A549 (cell line): ENCODE measurements around the gene TMEM179. TPM values are rescaled to one million over a fixed set of nuclear protein-coding genes. Genes with fewer than 3 reads are reported as not detected.

Source experiments
- ATAC-seq, 2 experiments: fragments of 200-7000 bp in 1 of 2; fragments of >200 bp in 1 of 2; cut with Nextera tagmentation in 1 of 2; cut with Tn5 transposase in 1 of 2; 3 replicates each; pipeline versions ENCODE4 v1.8.0 to v1.9.1; 2018 to 2020; ENCODE audit warnings: mild to moderate bottlenecking in 1 of 2, moderate library complexity in 1 of 2
- CTCF ChIA-PET: fragments of 300-600 bp; sonication (Branson Sonifier 250); formaldehyde crosslinking; extraction: SDS; loops from one replicate; lab custom pipeline; 2021; ENCODE audit warnings: antibody characterized with exemption, inconsistent platforms; lab: Yijun Ruan, JAX
- POLR2A ChIA-PET: fragments of 350-600 bp; formaldehyde crosslinking; extraction: SDS; loops from one replicate; lab custom pipeline; 2021; ENCODE audit warnings: antibody characterized with exemption, inconsistent platforms; lab: Yijun Ruan, JAX
- DNase-seq, 2 experiments: peaks; one replicate each; pipeline versions ENCODE4 v3.0.0 to v3.0.0-alpha.2; 2011 to 2016; ENCODE audit warnings: low read depth in 1 of 2, low spot score in 1 of 2
- FAIRE-seq: peaks from 2 replicates; lab custom pipeline; 2011; peaks lifted over from hg19 to GRCh38; lab: Jason Lieb, UNC
- H3K27ac ChIP-seq, 2 experiments: fragments of >200 bp; sonication (Bioruptor Twin); formaldehyde crosslinking; 3 replicates each; pipeline ENCODE4 v1.5.1; 2016 to 2017
- H3K4me1 ChIP-seq: fragments of >200 bp; sonication (Bioruptor Twin); formaldehyde crosslinking; 3 replicates; pipeline ENCODE4 v1.6.1; 2016
- H3K4me2 ChIP-seq: fragments of >200 bp; sonication (Bioruptor Twin); formaldehyde crosslinking; 3 replicates; pipeline ENCODE4 v1.6.1; 2016
- H3K4me3 ChIP-seq: fragments of >200 bp; sonication (Bioruptor Twin); formaldehyde crosslinking; 3 replicates; pipeline ENCODE4 v1.5.1; 2016
- H3K9me3 ChIP-seq: fragments of >200 bp; sonication (Bioruptor Twin); formaldehyde crosslinking; 3 replicates; pipeline ENCODE4 v1.6.1; 2016
- CBX2 ChIP-seq: fragments of 200-600 bp; sonication (generic); IDR thresholded peaks from 2 replicates; pipeline ENCODE4 v1.6.1; 2016; ENCODE audit warnings: low read depth, mild to moderate bottlenecking, borderline replicate concordance
- E2F6 ChIP-seq: IDR thresholded peaks from 2 replicates; pipeline ENCODE4 v1.6.1; 2012; ENCODE audit warnings: low read depth, borderline replicate concordance
- FOSB ChIP-seq: fragments of 250-450 bp; sonication (Bioruptor Pico); IDR thresholded peaks from 2 replicates; pipeline ENCODE4 v1.5.0; 2020; ENCODE audit warnings: mild to moderate bottlenecking, moderate library complexity
- FOXS1 ChIP-seq: fragments of 250-450 bp; sonication (Bioruptor Pico); IDR thresholded peaks from 2 replicates; pipeline ENCODE4 v1.5.0; 2020; ENCODE audit warnings: mild to moderate bottlenecking, moderate library complexity
- GATA3 ChIP-seq: IDR thresholded peaks from 2 replicates; pipeline ENCODE4 v1.6.1; 2012; ENCODE audit warnings: borderline replicate concordance
- HOXA7 ChIP-seq: fragments of 250-450 bp; sonication (Bioruptor Pico); IDR thresholded peaks from 2 replicates; pipeline ENCODE4 v1.5.0; 2020; ENCODE audit warnings: mild to moderate bottlenecking, moderate library complexity
- HOXB13 ChIP-seq: fragments of 250-450 bp; sonication (Bioruptor Pico); IDR thresholded peaks from 2 replicates; pipeline ENCODE4 v1.5.0; 2020; ENCODE audit warnings: low read depth, mild to moderate bottlenecking, moderate library complexity
- JUNB ChIP-seq: fragments of >200 bp; sonication (Bioruptor Twin); formaldehyde crosslinking; IDR thresholded peaks from 2 replicates; pipeline ENCODE4 v1.6.1; 2016
- KDM1A ChIP-seq: fragments of 200-600 bp; sonication (generic); IDR thresholded peaks from 2 replicates; pipeline ENCODE4 v1.6.1; 2016; ENCODE audit warnings: low read depth, mild to moderate bottlenecking
- MAFK ChIP-seq: fragments of 450-650 bp; IDR thresholded peaks from 2 replicates; pipeline ENCODE4 v1.6.1; 2014; ENCODE audit not compliant: partially characterized antibody
- NFE2L2 ChIP-seq: fragments of 150-350 bp; conservative IDR thresholded peaks from 2 replicates; pipeline ENCODE4 v1.6.1; 2014; ENCODE audit warnings: low read length
- NR3C1 ChIP-seq: fragments of >200 bp; sonication (Bioruptor Twin); formaldehyde crosslinking; IDR thresholded peaks from 3 replicates; pipeline ENCODE4 v1.6.1; 2017
- PHF8 ChIP-seq: fragments of 200-600 bp; sonication (generic); IDR thresholded peaks from 2 replicates; pipeline ENCODE4 v1.6.1; 2016; ENCODE audit warnings: low read depth, mild to moderate bottlenecking, antibody characterized with exemption, moderate library complexity, borderline replicate concordance
- TFCP2L1 ChIP-seq: fragments of 250-450 bp; sonication (Bioruptor Pico); IDR thresholded peaks from 2 replicates; pipeline ENCODE4 v1.5.0; 2021; ENCODE audit warnings: mild to moderate bottlenecking
- ZC3H11A ChIP-seq: fragments of 450-650 bp; IDR thresholded peaks from 2 replicates; pipeline ENCODE4 v1.6.1; 2014; ENCODE audit warnings: antibody characterized with exemption, mild to moderate bottlenecking
- WGBS: methylation state at CpG from one replicate; pipeline ENCODE4 v1.1.6; 2017; ENCODE audit errors: missing lambda C conversion rate; 5-methylcytosine and 5-hydroxymethylcytosine counted together
- polyA plus RNA-seq, 4 experiments: library from polyadenylated mRNA; depleted of rRNA in 3 of 4; stranded (reverse); fragments of >200 nt; fragmentation: RNase III in 1 of 4; extraction: RNeasy Plus Mini Kit Qiagen cat#74134 plus additional on column Dnase treatment in 1 of 4; gene quantifications; 2 replicates in 3 of 4; 3 replicates in 1 of 4; pipeline ENCODE4 v1.2.3, GENCODE V29; 2011 to 2017
- TF ChIP-seq, protein P1 (sequence below): fragments of >200 bp; sonication (Bioruptor Twin); formaldehyde crosslinking; IDR thresholded peaks from 3 replicates; pipeline ENCODE4 v1.5.1; 2016

The TMEM179 gene
- polyA plus RNA-seq, 2 of the 4 experiments (the other 2 are of a cell fraction) = 0.63 TPM; not detected in 1

- ChIA-PET POLR2A (no interaction called here), CTCF (interaction anchor here (1.1 kb wide), 1 partner anchor 17 kb away, joined by 3 read pairs; no protein-coding TSS in a partner anchor)
- TF ChIP-seq TFCP2L1 (CRISPR knock-in tag) (no peak), NR3C1 (no peak), JUNB (no peak), KDM1A (no peak)
- Histone ChIP-seq H3K4me3 (no peak overlapping the region), H3K27ac (no peak overlapping the region), H3K9me3 (no peaks in the 10 kb centered on the region), H3K4me2 (no peak overlapping the region), H3K4me1 (no peaks in the 10 kb centered on the region)
- FAIRE-seq (no peak), ATAC-seq (peak in 1 of 2 experiments; percentile 20; a peak in 2 of 6 replicates), DNase-seq (no peak)
- 35% methylated on average over 20 of the region's 28 CpGs for WGBS
These were observed 6.3 kb downstream of the TMEM179 start for GRCh38 chr14:104598039-104598909.

DNA sequence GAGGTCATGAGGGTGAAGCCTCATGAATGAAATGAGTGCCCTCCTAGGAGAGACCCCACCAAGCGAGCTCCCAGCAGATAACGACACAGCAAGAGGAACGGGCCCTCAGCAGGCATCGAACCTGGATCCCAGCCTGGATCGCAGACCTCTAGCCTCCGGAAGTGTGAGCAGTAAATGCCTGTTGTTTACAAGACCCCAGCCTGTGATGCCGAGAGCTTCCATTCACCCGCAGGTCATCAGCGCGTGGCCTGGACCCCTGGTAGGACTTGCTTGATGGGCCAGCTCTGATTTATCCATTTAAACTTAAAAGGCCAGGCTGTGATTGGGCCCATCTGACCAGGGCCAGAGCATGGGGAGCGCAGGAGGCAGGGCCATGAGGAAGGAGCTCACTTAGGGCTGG lies 7.0 kb downstream of the TMEM179 start:
- TF ChIP-seq FOXS1 (CRISPR knock-in tag) (no peak), NFE2L2 (no peak), CBX2 (no peak), HOXB13 (CRISPR knock-in tag) (no peak), MAFK (no peak), HOXA7 (CRISPR knock-in tag) (no peak), ZC3H11A (no peak), FOSB (CRISPR knock-in tag) (no peak), GATA3 (no peak), JUNB (no peak)
- TF ChIP-seq, protein P1, sequence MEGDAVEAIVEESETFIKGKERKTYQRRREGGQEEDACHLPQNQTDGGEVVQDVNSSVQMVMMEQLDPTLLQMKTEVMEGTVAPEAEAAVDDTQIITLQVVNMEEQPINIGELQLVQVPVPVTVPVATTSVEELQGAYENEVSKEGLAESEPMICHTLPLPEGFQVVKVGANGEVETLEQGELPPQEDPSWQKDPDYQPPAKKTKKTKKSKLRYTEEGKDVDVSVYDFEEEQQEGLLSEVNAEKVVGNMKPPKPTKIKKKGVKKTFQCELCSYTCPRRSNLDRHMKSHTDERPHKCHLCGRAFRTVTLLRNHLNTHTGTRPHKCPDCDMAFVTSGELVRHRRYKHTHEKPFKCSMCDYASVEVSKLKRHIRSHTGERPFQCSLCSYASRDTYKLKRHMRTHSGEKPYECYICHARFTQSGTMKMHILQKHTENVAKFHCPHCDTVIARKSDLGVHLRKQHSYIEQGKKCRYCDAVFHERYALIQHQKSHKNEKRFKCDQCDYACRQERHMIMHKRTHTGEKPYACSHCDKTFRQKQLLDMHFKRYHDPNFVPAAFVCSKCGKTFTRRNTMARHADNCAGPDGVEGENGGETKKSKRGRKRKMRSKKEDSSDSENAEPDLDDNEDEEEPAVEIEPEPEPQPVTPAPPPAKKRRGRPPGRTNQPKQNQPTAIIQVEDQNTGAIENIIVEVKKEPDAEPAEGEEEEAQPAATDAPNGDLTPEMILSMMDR = no peak
- TF ChIP-seq, all 56 proteins: peak for 0

GRCh38 chr14:104596927-104597351 lies 7.6 kb downstream of the TMEM179 start:
- ChIA-PET CTCF (no interaction called here), POLR2A (no interaction called here)
- DNase-seq = no peak
- no peak for FAIRE-seq
- H3K4me3 ChIP-seq = no peak overlapping the region
- no peaks in the 10 kb centered on the region for H3K9me3 ChIP-seq
- 50% methylated on average over 11 of the region's 21 CpGs for WGBS
- TF ChIP-seq JUNB = no peak
- TF ChIP-seq E2F6 = no peak
- no peak overlapping the region for H3K4me2 ChIP-seq
- H3K4me1 ChIP-seq = no peaks in the 10 kb centered on the region
- ATAC-seq = no peak
- no peak overlapping the region for H3K27ac ChIP-seq

More for the DNA sequence above, 7.0 kb downstream of the TMEM179 start:
- no peak for FAIRE-seq
- H3K4me2 ChIP-seq = no peak overlapping the region
- CTCF ChIA-PET = interaction anchor here (1.1 kb wide), 1 partner anchor 17 kb away, joined by 3 read pairs; no protein-coding TSS in a partner anchor
- 79% methylated on average over 11 of the region's 11 CpGs for WGBS
- H3K27ac ChIP-seq = no peak overlapping the region
- no peaks in the 10 kb centered on the region for H3K4me1 ChIP-seq
- H3K9me3 ChIP-seq = no peaks in the 10 kb centered on the region
- no peak for DNase-seq
- no peak for ATAC-seq
- POLR2A ChIA-PET = no interaction called here
- no peak overlapping the region for H3K4me3 ChIP-seq

DNA sequence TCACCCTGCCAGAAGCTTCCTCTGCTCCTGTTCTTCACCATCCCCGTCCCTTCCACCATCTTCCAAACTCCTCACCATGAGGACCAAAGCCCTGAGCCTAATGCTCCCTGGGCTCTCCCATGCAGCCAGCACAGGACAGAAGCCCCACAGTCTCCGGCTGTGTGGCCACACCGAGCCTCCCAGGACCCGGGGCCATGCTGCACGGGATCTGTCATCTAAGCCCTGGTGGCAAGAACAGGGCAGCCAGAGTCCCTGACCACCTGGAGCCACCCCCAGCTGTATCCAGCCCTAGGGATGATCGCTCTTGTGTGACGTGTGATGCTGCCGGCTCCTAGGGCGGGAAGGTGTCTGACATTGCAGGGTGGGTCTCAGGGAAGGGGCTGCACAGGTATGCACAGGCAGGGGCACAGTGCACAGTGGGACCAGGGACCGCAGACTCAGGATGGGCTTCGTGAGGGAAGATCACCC lies 8.1 kb downstream of the TMEM179 start:
- ATAC-seq (no peak), DNase-seq (no peak), FAIRE-seq (no peak)
- no peaks in the 10 kb centered on the region for H3K4me1 ChIP-seq
- H3K4me2 ChIP-seq = no peak overlapping the region
- 20% methylated on average over 8 of the region's 11 CpGs for WGBS
- H3K4me3 ChIP-seq = no peak overlapping the region
- CTCF ChIA-PET = no interaction called here
- TF ChIP-seq, protein P1 = no peak
- TF ChIP-seq TFCP2L1 (CRISPR knock-in tag) (no peak), PHF8 (no peak)
- H3K9me3 ChIP-seq = no peaks in the 10 kb centered on the region
- H3K27ac ChIP-seq = no peak overlapping the region
- POLR2A ChIA-PET = no interaction called here
